ENCODE data around the gene FA2H.

- TF ChIP-seq POLR2A (IDR thresholded peaks at IDR 0.05): no peak
- TF ChIP-seq, protein P1, sequence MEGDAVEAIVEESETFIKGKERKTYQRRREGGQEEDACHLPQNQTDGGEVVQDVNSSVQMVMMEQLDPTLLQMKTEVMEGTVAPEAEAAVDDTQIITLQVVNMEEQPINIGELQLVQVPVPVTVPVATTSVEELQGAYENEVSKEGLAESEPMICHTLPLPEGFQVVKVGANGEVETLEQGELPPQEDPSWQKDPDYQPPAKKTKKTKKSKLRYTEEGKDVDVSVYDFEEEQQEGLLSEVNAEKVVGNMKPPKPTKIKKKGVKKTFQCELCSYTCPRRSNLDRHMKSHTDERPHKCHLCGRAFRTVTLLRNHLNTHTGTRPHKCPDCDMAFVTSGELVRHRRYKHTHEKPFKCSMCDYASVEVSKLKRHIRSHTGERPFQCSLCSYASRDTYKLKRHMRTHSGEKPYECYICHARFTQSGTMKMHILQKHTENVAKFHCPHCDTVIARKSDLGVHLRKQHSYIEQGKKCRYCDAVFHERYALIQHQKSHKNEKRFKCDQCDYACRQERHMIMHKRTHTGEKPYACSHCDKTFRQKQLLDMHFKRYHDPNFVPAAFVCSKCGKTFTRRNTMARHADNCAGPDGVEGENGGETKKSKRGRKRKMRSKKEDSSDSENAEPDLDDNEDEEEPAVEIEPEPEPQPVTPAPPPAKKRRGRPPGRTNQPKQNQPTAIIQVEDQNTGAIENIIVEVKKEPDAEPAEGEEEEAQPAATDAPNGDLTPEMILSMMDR (IDR thresholded peaks at IDR 0.05): no peak
These were observed 17.3 kb downstream of the FA2H start for GRCh38 chr16:74757349-74757748.
